CD4-positive, alpha-beta T cell (primary cell): ENCODE results near the gene SLIT1. TPM values are rescaled to one million over a fixed set of nuclear protein-coding genes. Genes with fewer than 3 reads are reported as not detected.

Experiments
- ATAC-seq: fragments of 200-7000 bp; cut with Tn5 transposase; one replicate; pipeline ENCODE4 v1.10.0; 2022; ENCODE audit warnings: mild to moderate bottlenecking; ENCODE audit not compliant: poor library complexity
- CTCF ChIA-PET: fragments of 350-600 bp; sonication (Branson Sonifier 250); formaldehyde crosslinking; loops from one replicate; lab custom pipeline; 2021; ENCODE audit warnings: antibody characterized with exemption, inconsistent platforms; lab: Charles Lee
- POLR2A ChIA-PET: fragments of 350-600 bp; sonication (Branson Sonifier 250); formaldehyde crosslinking; loops from one replicate; lab custom pipeline; 2021; ENCODE audit warnings: antibody characterized with exemption, inconsistent platforms; lab: Charles Lee
- DNase-seq, 14 experiments: peaks; one replicate each; pipeline ENCODE4 v3.0.0-alpha.2; 2013 to 2020; ENCODE audit warnings: mixed read lengths in 2 of 14
- H3K27ac ChIP-seq, 2 donors: one replicate each; pipeline versions ENCODE4 v1.5.1 to v1.7.0; 2013; ENCODE audit warnings: low read length in 2 of 2, low read depth in 1 of 2, mild to moderate bottlenecking in 1 of 2
- H3K27me3 ChIP-seq, 2 experiments: 1 replicate in 1 of 2; 2 replicates in 1 of 2; pipeline versions ENCODE4 v1.6.1 to v1.7.0; 2013; ENCODE audit warnings: low read length in 2 of 2, control low read depth in 1 of 2, mild to moderate bottlenecking in 1 of 2, moderate library complexity in 1 of 2; ENCODE audit not compliant: insufficient read depth in 2 of 2, control insufficient read depth in 1 of 2
- H3K36me3 ChIP-seq: one replicate; pipeline ENCODE4 v1.6.1; 2013; ENCODE audit warnings: low read length, control low read depth; ENCODE audit not compliant: insufficient read depth
- H3K4me1 ChIP-seq: one replicate; pipeline ENCODE4 v1.6.1; 2013; ENCODE audit warnings: low read length, control low read depth; ENCODE audit not compliant: insufficient read depth
- H3K4me3 ChIP-seq: one replicate; pipeline ENCODE4 v1.5.1; 2013; ENCODE audit warnings: mild to moderate bottlenecking, low read length, moderate library complexity
- H3K9me3 ChIP-seq, 2 experiments: 1 replicate in 1 of 2; 2 replicates in 1 of 2; pipeline versions ENCODE4 v1.6.1 to v1.7.0; 2013; ENCODE audit warnings: low read length in 2 of 2, mild to moderate bottlenecking in 2 of 2, control low read depth in 1 of 2, moderate library complexity in 1 of 2; ENCODE audit not compliant: control insufficient read depth in 1 of 2, insufficient read depth in 1 of 2
- H3K27ac Mint-ChIP-seq: one replicate; pipeline ENCODE4 v1.8.0; 2020; ENCODE audit warnings: mixed read lengths
- H3K27me3 Mint-ChIP-seq: one replicate; pipeline ENCODE4 v1.8.0; 2021; ENCODE audit warnings: mixed read lengths
- H3K36me3 Mint-ChIP-seq: one replicate; pipeline ENCODE4 v1.8.0; 2021; ENCODE audit warnings: low read depth, mixed read lengths
- H3K4me1 Mint-ChIP-seq: one replicate; pipeline ENCODE4 v1.8.0; 2021; ENCODE audit warnings: low read depth, mixed read lengths
- H3K4me3 Mint-ChIP-seq: one replicate; pipeline ENCODE4 v1.8.0; 2020; ENCODE audit warnings: mild to moderate bottlenecking, mixed read lengths
- H3K9me3 Mint-ChIP-seq: one replicate; pipeline ENCODE4 v1.8.0; 2020; ENCODE audit warnings: mixed read lengths
- CTCF ChIP-seq: fragments of 200-600 bp; IDR thresholded peaks from one replicate; pipeline ENCODE4 v1.8.0; 2022; ENCODE audit warnings: antibody characterized with exemption, mild to moderate bottlenecking
- intact Hi-C, 2 experiments: fragments of 100-400 bp; cut with DNase I in 1 of 2; cut with micrococcal nuclease in 1 of 2; formaldehyde crosslinking; loops; one replicate each; pipeline versions ENCODE4 v1.15.1 to v1.9.0; 2023 to 2025; cut with DNase I, micrococcal nuclease
- total RNA-seq, 174 experiments: library from RNA in 2 of 174; stranded (reverse) in 2 of 174; gene quantifications; one replicate each; pipeline ENCODE4 v1.2.3 and lab custom pipeline; 2021 to 2026

Gene SLIT1
- total RNA-seq, 2 experiments from 2014 or later, result 0.30 to 0.39 TPM

- DNase-seq, result no peak
- no peak for TF ChIP-seq CTCF
- H3K27ac ChIP-seq, result no peak overlapping the region
- POLR2A ChIA-PET, result no interaction called here
- CTCF ChIA-PET, result interaction anchor here (1.3 kb wide), 1 partner anchor 29 kb away, joined by 3 read pairs; no protein-coding TSS in a partner anchor
- no peaks in the 10 kb centered on the region for H3K27me3 ChIP-seq
- Mint-ChIP-seq H3K27me3 (peaks cover 8% of the 10 kb centered on the region), H3K9me3 (no peaks in the 10 kb centered on the region), H3K27ac (no peak overlapping the region), H3K36me3 (no peaks in the 10 kb centered on the region), H3K4me1 (peaks cover 11% of the 10 kb centered on the region), H3K4me3 (no peak overlapping the region)
- H3K36me3 ChIP-seq, result no peaks in the 10 kb centered on the region
- H3K4me1 ChIP-seq, result peaks cover 7% of the 10 kb centered on the region
- H3K4me3 ChIP-seq, result no peak overlapping the region
- no peak for ATAC-seq
- H3K9me3 ChIP-seq, result peaks cover 0 to 8% of the 10 kb centered on the region in 2 experiments
- intact Hi-C loops, result no loop called here
Observed at GRCh38 chr10:97065686-97066660, 119.8 kb downstream of the SLIT1 start.

GRCh38 chr10:97065128-97065527 is 120.6 kb downstream of the SLIT1 start:
- peaks cover 8% of the 10 kb centered on the region for H3K27me3 Mint-ChIP-seq
- CTCF ChIA-PET, result no interaction called here
- DNase-seq (no peak), ATAC-seq (no peak)
- peaks cover 0 to 8% of the 10 kb centered on the region in 2 experiments for H3K9me3 ChIP-seq
- H3K9me3 Mint-ChIP-seq, result no peaks in the 10 kb centered on the region
- TF ChIP-seq CTCF, result no peak
- H3K4me1 ChIP-seq, result peaks cover 7% of the 10 kb centered on the region
- H3K4me3 Mint-ChIP-seq, result no peak overlapping the region
- intact Hi-C loops, result no loop called here
- H3K4me1 Mint-ChIP-seq, result peaks cover 10% of the 10 kb centered on the region
- H3K36me3 Mint-ChIP-seq, result no peaks in the 10 kb centered on the region
- no peak overlapping the region for H3K27ac Mint-ChIP-seq
- H3K27ac ChIP-seq, result no peak overlapping the region
- H3K27me3 ChIP-seq, result no peaks in the 10 kb centered on the region
- H3K4me3 ChIP-seq, result no peak overlapping the region
- POLR2A ChIA-PET, result no interaction called here
- H3K36me3 ChIP-seq, result no peaks in the 10 kb centered on the region

- Mint-ChIP-seq H3K9me3 (no peaks in the 10 kb centered on the region), H3K27ac (no peak overlapping the region), H3K4me3 (no peak overlapping the region), H3K4me1 (peaks cover 1% of the 10 kb centered on the region), H3K27me3 (no peaks in the 10 kb centered on the region), H3K36me3 (no peaks in the 10 kb centered on the region)
- no peak for DNase-seq
- no peak for TF ChIP-seq CTCF
- H3K4me3 ChIP-seq, result no peak overlapping the region
- peaks cover 5% of the 10 kb centered on the region for H3K4me1 ChIP-seq
- H3K27ac ChIP-seq, result no peak overlapping the region
- no peaks in the 10 kb centered on the region for H3K27me3 ChIP-seq
- peaks cover 0 to 3% of the 10 kb centered on the region in 2 experiments for H3K9me3 ChIP-seq
- intact Hi-C loops, result no loop called here
- CTCF ChIA-PET, result no interaction called here
- no peaks in the 10 kb centered on the region for H3K36me3 ChIP-seq
- POLR2A ChIA-PET, result no interaction called here
- no peak for ATAC-seq
Observed at GRCh38 chr10:97063983-97064837, 121.5 kb downstream of the SLIT1 start.
